ENCODE data around the gene SGCA. TPM values are rescaled to one million over a fixed set of nuclear protein-coding genes. Genes with fewer than 3 reads are reported as not detected.

SGCA gene
- total RNA-seq, 1 donor from 2014 or later: not detected

GRCh38 chr17:50166518-50167181 lies 845 bp downstream of the SGCA start:
- TF ChIP-seq CTCF (IDR thresholded peaks at IDR 0.05; ENCODE audit: unreplicated experiment): no peak
- DNase-seq (ENCODE audit: low spot score): no peak
- Mint-ChIP-seq H3K4me3 (ENCODE audit: unreplicated experiment) (no peak overlapping the region), H3K9me3 (ENCODE audit: unreplicated experiment) (no peaks in the 10 kb centered on the region), H3K4me1 (ENCODE audit: unreplicated experiment) (peaks cover 16% of the 10 kb centered on the region), H3K27me3 (ENCODE audit: unreplicated experiment) (peaks cover 11% of the 10 kb centered on the region), H3K27ac (ENCODE audit: unreplicated experiment) (no peak overlapping the region), H3K36me3 (ENCODE audit: low read depth, unreplicated experiment) (peaks cover 8% of the 10 kb centered on the region)

- peaks cover 8% of the 10 kb centered on the region for H3K36me3 Mint-ChIP-seq (ENCODE audit: low read depth, unreplicated experiment)
- no peaks in the 10 kb centered on the region for H3K9me3 Mint-ChIP-seq (ENCODE audit: unreplicated experiment)
- H3K27ac Mint-ChIP-seq (ENCODE audit: unreplicated experiment): no peak overlapping the region
- no peak overlapping the region for H3K4me3 Mint-ChIP-seq (ENCODE audit: unreplicated experiment)
- H3K4me1 Mint-ChIP-seq (ENCODE audit: unreplicated experiment): peaks cover 10% of the 10 kb centered on the region
- no peak for TF ChIP-seq CTCF (IDR thresholded peaks at IDR 0.05; ENCODE audit: unreplicated experiment)
- DNase-seq (ENCODE audit: low spot score): no peak
- H3K27me3 Mint-ChIP-seq (ENCODE audit: unreplicated experiment): peaks cover 11% of the 10 kb centered on the region
Measured at GRCh38 chr17:50167371-50167770, 1.6 kb downstream of the SGCA start.

- peaks cover 7% of the 10 kb centered on the region for H3K36me3 Mint-ChIP-seq (ENCODE audit: low read depth, unreplicated experiment)
- H3K27ac Mint-ChIP-seq (ENCODE audit: unreplicated experiment): no peak overlapping the region
- peaks cover 12% of the 10 kb centered on the region for H3K27me3 Mint-ChIP-seq (ENCODE audit: unreplicated experiment)
- no peak for TF ChIP-seq CTCF (IDR thresholded peaks at IDR 0.05; ENCODE audit: unreplicated experiment)
- H3K4me1 Mint-ChIP-seq (ENCODE audit: unreplicated experiment): peaks cover 8% of the 10 kb centered on the region
- H3K9me3 Mint-ChIP-seq (ENCODE audit: unreplicated experiment): no peaks in the 10 kb centered on the region
- DNase-seq (ENCODE audit: low spot score): no peak
- peak overlapping the region; percentile 37 for H3K4me3 Mint-ChIP-seq (ENCODE audit: unreplicated experiment)
Measured at GRCh38 chr17:50168319-50168718, 2.5 kb downstream of the SGCA start.

GRCh38 chr17:50169121-50169764 lies 3.4 kb downstream of the SGCA start:
- peak; percentile 67 for DNase-seq (ENCODE audit: low spot score)
- Mint-ChIP-seq H3K27ac (ENCODE audit: unreplicated experiment) (no peak overlapping the region), H3K9me3 (ENCODE audit: unreplicated experiment) (no peaks in the 10 kb centered on the region), H3K4me1 (ENCODE audit: unreplicated experiment) (peaks cover 5% of the 10 kb centered on the region), H3K36me3 (ENCODE audit: low read depth, unreplicated experiment) (peaks cover 4% of the 10 kb centered on the region), H3K4me3 (ENCODE audit: unreplicated experiment) (peak overlapping the region; percentile 37), H3K27me3 (ENCODE audit: unreplicated experiment) (peaks cover 11% of the 10 kb centered on the region)
- TF ChIP-seq CTCF (IDR thresholded peaks at IDR 0.05; ENCODE audit: unreplicated experiment): peak; percentile 55

GRCh38 chr17:50169881-50170459 lies 4.2 kb downstream of the SGCA start:
- Mint-ChIP-seq H3K27ac (ENCODE audit: unreplicated experiment) (no peak overlapping the region), H3K27me3 (ENCODE audit: unreplicated experiment) (peaks cover 11% of the 10 kb centered on the region), H3K9me3 (ENCODE audit: unreplicated experiment) (no peaks in the 10 kb centered on the region), H3K4me3 (ENCODE audit: unreplicated experiment) (no peak overlapping the region), H3K4me1 (ENCODE audit: unreplicated experiment) (peaks cover 5% of the 10 kb centered on the region), H3K36me3 (ENCODE audit: low read depth, unreplicated experiment) (peaks cover 4% of the 10 kb centered on the region)
- no peak for TF ChIP-seq CTCF (IDR thresholded peaks at IDR 0.05; ENCODE audit: unreplicated experiment)
- DNase-seq (ENCODE audit: low spot score): no peak
